Activated CD8-positive, alpha-beta memory T cell treated with anti-CD3 and anti-CD28 coated beads, Interleukin-2, amount 50 U/mL, for 24 hours (primary cell): ENCODE results near the gene KIF5B.
"Not testable (repeated sequence)": the region's sequence is repeated elsewhere in the genome, so short reads cannot be mapped to it uniquely, and the experiment has no call there.

Source experiments
- DNase-seq: peaks from one replicate; pipeline ENCODE4 v3.0.0-alpha.2; 2020; ENCODE audit errors: extremely low read depth

Gene KIF5B

DNA sequence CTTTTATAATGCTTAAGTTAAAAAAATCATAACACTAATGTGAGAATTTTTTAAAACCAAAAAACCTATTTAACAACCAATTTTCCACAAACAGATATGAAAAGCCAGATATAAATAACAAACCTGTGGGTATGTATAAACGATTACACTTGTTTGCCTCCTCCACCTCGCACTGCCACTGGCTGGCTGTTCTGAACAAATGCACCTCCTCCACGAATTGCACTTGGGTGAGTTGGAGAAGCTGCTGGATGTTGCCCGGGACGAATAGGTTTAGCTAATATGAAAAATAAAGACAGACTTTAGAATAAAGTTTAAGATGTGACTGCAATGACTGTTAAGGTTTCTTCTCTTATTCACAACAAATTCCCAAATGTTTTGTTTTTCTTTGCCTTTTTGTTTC lies 40.8 kb downstream of the KIF5B start:
- no peak for DNase-seq

GRCh38 chr10:32007026-32007425 lies 49.2 kb downstream of the KIF5B start:
- DNase-seq, result no peak

DNA sequence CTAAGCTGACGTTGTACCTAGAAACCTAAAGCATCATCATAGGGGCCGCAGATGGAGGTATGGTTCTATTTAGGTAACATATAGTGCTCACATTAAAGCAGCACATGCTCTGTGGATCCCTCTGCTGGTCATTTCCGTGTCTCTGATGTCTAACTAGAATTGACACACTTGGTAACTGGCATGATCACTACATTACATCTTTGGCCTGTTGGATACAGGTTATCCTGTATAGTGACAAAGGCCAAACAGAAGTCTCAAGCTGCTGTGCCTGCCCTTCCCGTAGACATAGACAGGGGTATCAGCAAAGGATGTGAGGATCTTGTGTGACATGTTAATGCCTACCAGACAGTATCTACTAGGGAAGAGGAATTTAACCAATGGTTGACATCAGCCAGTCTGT lies 51.2 kb downstream of the KIF5B start:
- no peak for DNase-seq

GRCh38 chr10:32004161-32004591 lies 52.0 kb downstream of the KIF5B start:
- no peak for DNase-seq

DNA sequence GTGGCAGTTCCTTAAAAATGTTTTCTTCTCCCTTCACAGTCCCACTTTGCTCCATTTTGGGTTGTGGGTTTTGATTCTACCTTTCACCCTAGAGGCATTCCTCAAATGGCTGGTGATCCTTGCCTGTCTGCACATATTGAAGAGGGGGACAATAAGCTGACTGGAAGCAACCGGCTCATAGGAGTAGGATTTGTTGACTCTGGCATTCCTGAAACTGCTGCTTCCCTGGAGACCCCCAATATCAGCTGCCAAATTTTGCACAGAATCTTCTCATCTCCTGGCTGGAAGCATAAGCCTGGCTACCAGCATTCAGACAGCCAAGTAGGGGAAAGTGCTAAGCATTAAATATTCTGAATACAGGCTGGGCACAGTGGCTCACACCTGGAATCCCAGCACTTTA lies 53.7 kb downstream of the KIF5B start:
- DNase-seq, result no peak

GRCh38 chr10:32000937-32001336 lies 55.3 kb downstream of the KIF5B start:
- DNase-seq, result no peak

GRCh38 chr10:31999836-32000235 lies 56.4 kb downstream of the KIF5B start:
- DNase-seq, result no peak

GRCh38 chr10:31999070-31999660 lies 57.1 kb downstream of the KIF5B start:
- no peak for DNase-seq

DNA sequence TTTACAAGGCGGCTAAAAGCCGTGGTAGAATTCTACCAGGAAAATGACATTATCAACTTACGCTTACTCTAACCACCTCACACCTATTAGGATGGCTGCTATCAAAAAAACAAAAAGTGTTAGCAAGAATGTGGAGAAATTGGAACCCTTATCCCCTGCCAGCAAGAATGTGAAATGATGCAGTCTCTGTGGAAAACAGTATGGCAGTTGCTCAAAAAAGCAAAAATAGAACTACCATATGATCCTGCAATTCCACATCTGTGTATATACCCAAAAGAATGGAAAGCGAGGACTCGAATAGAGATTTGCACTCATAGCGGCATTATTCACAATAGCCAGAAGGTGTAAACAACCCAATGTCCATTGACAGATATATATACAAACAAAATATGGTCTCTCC lies 61.3 kb downstream of the KIF5B start:
- no peak for DNase-seq

DNA sequence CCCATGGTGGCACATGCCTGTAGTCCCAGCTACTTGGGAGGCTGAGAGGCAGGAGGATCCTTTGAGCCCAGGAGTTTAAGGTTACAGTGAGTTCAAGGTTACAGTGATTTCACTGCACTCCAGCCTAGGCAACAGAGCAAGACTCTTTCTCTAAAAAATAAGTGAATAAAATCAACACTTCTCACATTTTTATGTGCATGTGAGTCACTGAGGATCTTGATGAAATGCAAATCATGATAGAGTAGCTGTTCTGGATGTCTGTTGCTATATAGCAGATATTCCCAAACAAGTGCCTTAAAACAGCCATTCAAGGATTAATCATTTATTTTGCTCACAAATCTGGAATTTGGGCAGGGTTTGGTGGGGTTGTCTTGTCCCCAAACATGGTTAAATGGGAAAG lies 65.3 kb downstream of the KIF5B start:
- DNase-seq, result no peak

- not testable (repeated sequence) for DNase-seq
These were observed 68.4 kb downstream of the KIF5B start for GRCh38 chr10:31987786-31988185.

GRCh38 chr10:31982111-31982510 lies 74.1 kb downstream of the KIF5B start:
- no peak for DNase-seq

- no peak for DNase-seq
These were observed 75.8 kb downstream of the KIF5B start for GRCh38 chr10:31980471-31980870.

DNA sequence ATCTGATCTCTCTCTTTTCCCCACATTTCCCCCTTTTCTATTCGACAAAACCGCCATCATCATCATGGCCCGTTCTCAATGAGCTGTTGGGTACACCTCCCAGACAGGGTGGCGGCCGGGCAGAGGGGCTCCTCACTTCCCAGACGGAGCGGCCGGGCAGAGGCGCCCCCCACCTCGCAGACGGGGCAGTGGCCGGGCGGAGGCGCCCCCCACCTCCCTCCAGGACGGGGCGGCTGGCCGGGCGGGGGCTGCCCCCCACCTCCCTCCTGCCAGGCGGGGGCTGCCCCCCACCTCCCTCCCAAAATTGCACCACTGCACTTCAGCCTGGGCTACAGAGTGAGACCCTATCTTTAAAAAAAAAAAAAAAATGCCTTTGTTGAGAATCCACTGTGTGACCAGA lies 77.2 kb downstream of the KIF5B start:
- not testable (repeated sequence) for DNase-seq

DNA sequence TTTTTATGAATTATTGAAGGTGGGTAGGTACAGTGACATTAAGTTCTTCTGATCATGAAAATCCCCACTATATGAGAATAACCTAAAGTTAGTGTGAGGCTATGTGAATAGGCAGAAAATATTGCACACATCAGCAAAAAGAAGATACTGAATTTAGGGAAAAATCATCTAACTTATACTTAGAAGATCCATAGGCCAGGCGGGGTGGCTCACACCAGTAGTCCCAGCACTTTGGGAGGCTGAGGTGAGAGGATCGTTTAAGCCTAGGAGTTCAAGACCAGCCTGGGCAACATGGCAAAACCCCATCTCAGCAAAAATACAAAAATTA lies 78.1 kb downstream of the KIF5B start:
- DNase-seq, result no peak

GRCh38 chr10:31977440-31978155 lies 78.6 kb downstream of the KIF5B start:
- DNase-seq, result no peak

DNA sequence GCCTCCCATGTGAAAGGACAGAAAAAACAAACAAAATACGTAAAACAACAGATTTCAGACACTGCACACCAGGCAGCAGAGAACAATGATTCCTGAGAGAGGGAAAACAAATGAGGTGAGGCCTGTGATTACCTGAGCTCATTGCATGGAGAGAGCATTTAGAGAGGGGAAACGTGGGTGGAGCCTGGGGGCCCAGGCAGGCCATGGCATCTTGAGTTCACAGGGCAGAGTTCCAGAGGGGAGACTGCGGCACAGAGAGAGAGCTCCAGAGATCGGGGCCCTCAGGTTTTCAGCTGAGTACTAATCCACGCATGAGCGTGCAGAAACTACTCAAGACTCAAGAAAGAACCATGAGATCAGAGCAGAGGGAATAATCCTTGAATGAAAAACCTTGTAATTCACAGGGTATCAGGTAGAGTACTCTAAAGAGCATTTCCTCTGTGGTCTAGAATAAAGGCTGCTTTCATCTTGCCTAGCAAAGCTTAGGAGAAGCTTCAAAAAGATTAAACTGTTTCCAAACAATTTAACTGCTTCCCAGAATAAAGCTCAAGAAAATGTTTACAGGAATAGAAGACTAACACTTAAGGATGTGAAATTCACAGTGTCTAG lies 81.0 kb downstream of the KIF5B start:
- DNase-seq, result no peak

DNA sequence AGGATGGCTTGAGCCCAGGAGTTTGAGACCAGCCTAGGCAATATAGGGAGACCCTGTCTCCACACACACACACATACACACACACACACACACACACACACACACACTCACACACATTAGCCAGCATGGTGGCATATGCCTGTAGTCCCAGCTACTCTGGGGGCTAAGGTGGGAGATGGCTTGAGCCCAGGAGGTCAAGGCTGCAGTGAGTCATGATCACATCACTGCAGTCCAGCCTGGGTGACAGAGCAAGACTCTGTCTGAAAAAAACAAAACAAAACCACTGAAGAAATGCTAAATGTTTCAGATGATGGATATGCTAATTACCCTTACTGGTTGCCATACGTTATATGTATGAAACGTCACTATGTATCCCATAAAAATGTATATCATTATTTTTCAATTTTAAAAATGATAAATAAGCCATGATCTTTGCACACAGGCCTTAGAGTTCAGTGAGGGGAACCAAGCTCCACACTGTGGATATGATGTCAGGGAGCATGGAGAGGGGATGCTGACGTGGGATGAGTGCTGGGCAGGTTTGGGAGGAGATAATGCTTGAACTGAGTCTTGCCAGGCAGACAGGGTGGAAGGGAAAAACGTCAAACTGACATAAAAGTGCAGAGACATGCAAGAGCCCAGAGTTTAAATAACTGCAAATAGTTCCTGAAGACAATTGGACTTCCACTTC lies 81.6 kb downstream of the KIF5B start:
- no peak for DNase-seq

DNA sequence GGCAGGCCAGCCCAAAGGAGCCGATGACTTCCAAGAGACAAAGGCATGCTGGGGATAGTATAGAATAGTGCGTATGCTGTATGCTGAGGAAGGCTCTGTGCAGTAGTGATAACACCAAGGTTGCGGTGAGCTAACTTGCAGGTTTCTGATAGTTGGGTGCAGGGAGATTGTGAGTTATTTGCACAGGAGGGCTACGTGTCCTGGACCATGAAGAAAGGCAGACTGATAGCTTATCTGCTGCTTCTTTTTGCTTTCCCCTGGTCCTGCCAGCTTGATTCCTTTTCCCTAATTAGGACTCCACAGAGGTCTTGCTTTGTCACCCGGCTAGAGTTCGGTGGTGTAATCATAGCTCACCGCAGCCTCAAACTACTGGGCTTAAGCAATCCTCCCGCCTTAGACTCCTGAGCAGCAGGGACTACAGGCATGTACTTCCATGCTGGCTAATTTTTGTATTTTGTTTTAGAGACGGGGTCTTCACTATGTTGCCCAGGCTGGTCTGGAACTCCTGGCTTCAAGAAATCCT lies 83.6 kb downstream of the KIF5B start:
- DNase-seq, result no peak

DNA sequence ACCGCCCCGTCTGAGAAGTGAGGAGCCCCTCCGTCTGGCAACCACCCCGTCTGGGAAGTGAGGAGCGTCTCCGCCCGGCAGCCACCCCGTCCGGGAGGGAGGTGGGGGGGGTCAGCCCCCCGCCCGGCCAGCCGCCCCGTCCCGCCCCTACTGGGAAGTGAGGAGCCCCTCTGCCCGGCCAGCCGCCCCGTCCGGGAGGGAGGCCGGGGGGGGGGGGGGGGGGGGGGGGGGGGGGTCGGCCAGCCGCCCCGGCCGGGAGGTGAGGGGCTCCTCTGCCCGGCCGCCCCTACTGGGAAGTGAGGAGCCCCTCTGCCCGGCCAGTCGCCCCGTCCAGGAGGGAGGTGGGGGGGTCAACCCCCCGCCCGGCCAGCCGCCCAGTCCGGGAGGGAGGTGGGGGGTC lies 86.4 kb downstream of the KIF5B start:
- not testable (repeated sequence) for DNase-seq

GRCh38 chr10:31963589-31963980 lies 92.6 kb downstream of the KIF5B start:
- no peak for DNase-seq

- DNase-seq, result no peak
These were observed 93.2 kb downstream of the KIF5B start for GRCh38 chr10:31962826-31963588.
